ENCODE data around the gene EXOC5.
"Not testable (repeated sequence)": the region's sequence is repeated elsewhere in the genome, so short reads cannot be mapped to it uniquely, and the experiment has no call there.

EXOC5 gene

DNA sequence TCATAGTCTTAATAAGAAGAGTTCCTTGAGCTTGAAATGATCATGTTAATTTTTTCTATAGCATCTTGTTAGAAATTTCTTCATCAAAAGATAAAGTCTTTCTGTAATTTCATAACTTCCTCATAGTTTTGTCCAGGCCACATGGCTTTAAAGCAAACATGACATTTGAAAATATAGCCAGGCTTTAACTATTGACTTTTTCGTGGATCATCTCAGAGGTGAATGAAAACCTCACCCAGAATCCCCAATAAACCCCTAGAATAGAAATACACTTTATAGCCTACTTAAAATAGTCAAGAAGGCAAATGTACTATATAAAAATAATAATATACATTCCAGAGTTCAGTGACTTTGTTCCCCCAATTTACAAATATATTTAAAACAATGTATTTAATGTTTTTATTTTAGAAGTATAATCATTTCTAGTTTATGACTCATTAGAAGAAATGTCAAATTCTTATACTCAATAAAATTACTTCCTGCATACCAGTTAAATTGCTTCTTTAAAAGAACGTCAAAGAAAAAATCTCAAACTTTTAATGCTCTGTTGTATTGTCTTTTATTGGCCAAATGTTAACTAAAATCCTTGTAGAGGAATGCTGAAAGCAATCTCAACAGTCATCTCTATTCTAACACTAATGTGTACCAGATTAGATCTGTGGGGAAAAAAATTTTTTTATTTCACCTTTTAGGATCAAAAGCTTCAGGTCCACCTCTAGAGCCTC lies 21.6 kb downstream of the EXOC5 start:
- no peak for DNase-seq

DNA sequence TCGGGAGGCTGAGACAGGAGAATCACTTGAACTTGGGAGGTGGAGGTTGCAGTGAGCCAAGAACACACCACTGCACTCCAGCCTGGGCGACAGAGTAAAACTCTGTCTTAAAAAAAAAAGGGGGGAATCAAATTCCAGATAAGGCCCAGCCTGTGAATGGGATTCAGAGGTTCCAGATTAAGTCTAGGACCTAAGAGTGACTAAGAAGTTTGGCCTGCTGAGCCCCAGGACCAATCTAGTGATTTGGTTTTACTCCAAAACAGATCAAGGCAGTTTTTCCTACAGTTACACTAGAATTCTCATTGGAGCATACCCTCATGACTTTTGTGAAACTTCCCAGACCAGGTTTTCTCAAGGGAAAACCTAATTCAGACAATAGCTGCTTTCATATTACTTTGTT lies 22.8 kb downstream of the EXOC5 start:
- DNase-seq: no peak

DNA sequence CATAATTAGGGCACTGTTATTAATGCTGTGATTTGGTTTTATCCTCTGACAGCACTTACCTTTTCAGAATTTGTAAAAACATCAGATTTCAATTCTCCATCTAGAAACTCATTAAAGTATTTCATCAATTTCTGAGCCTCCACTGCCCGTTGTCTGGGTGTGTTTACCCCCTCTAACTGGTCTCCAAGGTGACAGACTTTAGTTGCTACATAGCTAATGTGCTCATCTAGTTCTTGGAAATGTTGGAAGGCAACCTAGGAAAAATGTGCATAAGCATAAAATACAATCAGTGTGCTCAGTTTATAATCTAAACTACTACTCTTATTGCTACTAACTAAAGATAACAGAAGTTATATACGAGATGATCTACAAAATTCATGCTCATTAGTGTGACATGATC lies 24.6 kb downstream of the EXOC5 start:
- DNase-seq: no peak

DNA sequence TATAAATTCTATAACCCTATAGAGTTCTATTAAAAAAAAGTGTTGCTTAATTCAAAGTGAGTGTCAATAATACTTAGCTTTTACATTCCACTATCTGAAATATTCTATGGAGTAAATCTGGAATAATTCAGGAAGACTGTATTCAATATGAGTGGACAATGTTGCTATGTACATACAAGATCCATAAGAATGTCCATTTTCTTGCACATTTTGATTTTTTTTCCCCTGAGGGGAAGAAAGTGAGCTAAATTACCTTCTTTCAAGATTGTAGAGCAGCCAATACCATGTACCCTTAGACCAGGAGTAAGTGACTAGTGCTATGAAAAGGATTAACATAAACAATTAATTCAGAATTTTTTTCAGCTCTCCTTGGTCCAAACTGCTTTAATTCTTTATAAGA lies 25.4 kb downstream of the EXOC5 start:
- DNase-seq: no peak

DNA sequence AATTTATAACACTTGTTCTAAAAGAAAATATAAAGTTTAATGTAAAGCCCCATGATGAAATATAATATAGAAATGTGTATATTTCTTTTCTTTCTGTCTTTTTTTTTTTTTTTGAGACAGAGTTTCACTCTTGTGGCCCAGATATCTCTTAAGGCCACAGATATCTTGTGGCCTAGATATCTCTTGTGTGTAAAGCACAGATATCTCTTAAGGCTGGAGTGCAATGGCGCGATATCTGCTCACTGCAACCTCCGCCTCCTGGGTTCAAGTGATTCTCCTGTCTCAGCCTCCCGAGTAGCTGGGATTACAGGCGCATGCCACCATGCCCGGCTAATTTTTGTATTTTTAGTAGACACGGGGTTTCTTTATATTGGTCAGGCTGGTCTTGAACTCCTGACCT lies 28.6 kb downstream of the EXOC5 start:
- not testable (repeated sequence) for DNase-seq

DNA sequence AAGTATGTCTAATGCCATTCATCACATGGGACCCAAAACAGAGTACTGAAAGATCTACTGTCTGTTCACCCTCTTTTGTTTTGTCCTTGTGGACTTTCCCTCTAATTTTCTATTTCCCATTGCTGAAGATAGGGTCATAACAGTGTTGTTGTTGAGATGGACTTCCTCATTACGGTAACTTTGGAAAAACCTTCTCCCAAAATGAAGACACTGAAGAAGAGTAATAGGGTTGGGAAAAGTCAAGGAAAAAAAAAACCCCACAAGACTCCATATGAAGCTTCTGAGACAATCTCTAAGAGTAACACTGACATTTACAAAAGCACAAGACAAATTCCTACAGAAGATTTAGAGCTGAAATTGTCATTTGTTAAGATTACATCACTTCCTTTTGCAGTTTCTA lies 36.7 kb downstream of the EXOC5 start:
- no peak for DNase-seq

DNA sequence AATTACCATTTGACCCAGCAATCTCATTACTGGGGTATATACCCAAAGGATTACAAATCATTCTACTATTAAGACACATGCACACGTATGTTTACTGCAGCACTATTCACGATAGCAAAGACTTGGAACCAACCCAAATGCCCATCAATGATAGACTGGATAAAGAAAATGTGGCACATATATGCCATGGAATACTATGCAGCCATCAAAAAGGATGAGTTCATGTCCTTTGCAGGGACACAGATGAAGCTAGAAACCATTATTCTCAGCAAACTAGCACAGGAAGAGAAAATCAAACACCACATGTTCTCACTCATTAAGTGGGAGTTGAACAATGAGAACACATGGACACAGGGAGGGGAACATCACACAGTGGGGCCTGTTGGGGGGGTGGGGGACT lies 40.4 kb downstream of the EXOC5 start:
- not testable (repeated sequence) for DNase-seq

DNA sequence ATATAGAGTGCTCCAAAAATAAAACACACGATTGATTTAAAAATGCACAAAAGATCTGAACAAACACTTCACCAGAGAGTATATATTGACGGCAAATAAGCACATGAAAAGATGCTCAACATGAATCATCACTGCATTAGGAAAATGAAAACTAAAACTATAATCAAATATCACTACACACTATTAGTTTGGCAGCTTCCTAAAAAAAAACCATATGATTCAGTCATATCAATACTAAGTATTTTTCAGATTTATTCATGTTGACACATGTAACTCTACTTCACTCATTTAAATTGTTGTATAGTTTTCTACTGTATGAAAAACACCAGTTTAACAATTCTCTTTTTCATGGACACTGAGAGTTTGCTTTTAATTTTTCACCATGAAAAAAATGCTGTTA lies 41.6 kb downstream of the EXOC5 start:
- DNase-seq: no peak

DNA sequence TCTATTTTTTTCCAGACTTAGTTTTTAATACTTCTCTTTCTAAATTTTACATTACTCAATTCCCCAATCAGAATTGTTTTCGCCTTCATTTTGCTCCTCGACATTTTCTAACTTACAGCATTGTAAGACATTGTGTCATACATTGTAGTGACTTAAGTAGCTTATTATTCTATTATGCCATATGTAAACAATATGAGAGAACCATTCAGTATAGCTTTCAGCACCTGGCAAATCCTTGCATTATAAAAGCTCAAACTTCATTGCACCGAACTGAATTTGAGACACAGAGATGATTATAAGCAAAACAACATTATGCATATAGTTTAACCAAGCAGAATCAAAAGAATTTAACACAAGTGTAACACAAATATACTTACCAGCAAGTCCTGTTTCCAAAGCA lies 46.8 kb downstream of the EXOC5 start:
- DNase-seq: no peak

DNA sequence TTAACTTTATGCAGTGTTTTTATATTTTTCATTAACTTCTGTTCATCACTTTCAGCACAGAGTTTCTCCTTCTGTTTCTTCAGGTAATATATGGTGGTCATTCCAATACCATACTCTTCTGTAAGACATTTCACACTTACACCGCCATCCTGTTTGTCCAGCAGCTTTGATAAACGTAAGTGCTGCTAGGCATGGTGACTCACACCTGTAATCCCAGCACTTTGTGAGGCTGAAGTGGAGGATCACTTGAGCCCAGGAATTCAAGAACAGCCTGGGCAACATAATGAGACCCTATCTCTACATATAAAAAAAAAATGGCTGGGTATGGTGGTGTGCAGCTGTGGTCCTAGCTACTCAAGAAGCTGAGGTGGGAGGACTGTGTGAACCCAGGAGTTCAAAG lies 55.8 kb downstream of the EXOC5 start:
- no peak for DNase-seq

DNA sequence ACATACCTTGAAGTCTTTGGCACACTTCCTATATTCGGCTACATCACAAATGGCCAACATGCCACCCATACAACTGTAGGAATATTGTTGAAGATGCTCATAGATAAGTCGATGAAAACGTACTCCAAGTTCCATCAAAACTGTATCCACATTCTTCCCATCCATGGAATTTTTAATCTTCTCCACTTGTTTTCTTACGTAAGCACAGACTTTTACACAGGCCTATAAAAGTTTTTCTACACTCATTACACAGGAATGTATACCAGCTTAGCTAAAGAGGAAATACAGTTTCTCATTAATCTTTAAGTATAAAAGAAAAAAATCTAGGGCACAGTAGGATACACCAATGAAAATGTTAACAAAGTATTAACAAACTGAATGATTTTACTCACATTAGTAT lies 59.1 kb downstream of the EXOC5 start:
- DNase-seq: no peak

DNA sequence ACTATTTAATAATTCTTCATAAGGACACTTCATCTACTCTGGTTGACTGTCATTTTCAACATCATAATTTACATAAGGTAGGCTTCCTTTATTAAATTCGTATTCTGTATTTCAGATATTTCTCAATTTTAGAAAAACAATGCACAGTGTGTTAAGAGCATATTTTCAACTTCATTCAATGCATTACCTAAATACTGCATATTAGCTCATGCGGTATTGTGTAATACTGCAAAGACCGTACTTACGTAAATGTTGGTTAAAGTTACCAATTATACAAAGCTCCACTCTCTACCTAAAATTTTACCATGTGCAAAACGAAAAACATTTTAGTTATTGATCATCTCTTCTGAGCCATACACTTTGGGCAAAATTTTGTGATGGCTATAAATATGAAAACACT lies 62.8 kb downstream of the EXOC5 start:
- DNase-seq: no peak

DNA sequence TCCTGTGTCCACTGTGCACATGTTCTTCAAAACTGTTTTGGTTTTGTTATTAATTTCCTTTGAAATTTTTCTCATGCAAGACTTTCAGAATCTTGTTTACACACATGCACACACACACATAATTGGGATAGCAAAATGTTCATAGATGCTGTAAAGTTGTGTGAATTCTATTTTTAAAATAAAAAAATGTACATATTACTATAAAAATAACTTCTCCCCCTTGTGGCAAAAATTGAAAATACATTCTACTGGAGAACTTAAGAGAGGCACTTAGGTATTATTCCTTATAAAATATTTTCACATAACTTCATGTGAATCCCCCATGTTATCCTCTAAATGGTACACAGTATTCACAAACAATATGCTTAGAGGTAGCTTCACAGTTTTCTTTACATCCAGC lies 66.0 kb downstream of the EXOC5 start:
- not testable (repeated sequence) for DNase-seq

DNA sequence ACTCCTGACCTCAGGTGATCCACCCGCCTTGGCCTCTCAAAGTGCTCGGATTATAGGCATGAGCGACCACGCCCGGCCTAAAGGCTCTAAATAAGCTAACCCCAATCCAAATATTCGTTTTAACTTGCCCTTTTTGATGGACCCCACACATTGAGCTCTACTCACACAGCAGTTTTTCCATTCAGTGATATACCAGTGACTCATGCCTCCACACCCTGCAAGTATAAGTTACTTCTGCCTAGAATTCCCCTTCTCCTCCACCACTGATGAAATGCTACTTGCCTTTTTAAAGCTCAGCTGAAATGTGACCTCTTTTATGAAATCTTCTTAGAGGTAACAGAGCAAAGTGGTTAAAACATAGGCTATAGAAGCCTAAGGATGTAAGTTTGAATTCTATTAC lies 68.8 kb downstream of the EXOC5 start:
- DNase-seq: no peak

DNA sequence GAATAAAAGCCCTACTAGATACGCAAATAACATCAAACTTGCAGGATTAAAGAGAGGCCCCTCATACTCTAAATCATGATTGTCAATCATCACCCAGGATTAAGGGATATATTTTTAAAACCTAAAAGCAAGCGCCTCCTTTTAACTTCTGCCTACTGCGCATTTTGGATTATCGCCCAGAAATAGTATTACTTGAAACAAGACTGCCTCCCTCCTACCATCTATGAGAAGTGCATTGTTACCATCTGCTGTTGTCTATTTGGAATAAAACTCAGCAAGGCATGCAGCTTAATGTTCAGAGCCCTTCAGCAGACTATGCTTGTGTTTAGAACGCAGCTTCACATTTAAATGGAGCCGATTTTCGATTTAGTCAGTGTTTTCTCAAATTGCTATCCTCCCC lies 79.6 kb downstream of the EXOC5 start:
- no peak for DNase-seq

DNA sequence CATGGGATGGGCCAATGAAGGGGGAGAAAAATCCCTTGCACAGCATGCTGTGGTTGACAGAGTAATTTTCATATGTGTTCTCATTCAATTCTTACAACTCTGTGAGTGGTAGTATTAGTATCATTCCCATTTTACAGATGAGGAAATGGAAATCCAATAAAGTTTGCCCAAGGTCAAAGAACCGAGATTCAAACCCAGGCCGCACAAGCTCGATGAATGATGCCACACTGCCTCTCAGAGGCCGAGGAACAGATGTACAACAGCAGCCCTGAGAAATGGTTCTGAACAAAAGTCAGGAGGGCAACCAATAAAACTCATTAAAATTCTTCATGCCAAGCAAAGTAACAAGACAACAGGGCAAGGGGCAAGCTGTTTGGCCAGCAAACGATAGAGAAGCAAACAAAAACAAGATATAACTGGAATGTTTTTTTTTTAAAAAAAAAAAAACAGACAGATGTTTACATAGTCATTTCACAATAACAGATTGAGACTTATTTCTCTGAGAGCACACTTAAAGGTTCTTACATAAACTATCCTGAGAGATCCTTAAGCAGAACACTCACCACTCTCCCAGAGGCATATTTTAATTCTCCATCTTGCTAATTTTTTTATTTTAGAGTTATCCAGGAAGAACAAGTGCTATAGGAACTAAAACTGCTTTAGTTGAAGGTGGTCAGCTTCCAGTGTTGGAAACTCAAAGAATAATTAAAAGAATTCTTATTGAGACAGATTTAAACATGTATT lies 85.8 kb downstream of the EXOC5 start:
- DNase-seq: no peak

DNA sequence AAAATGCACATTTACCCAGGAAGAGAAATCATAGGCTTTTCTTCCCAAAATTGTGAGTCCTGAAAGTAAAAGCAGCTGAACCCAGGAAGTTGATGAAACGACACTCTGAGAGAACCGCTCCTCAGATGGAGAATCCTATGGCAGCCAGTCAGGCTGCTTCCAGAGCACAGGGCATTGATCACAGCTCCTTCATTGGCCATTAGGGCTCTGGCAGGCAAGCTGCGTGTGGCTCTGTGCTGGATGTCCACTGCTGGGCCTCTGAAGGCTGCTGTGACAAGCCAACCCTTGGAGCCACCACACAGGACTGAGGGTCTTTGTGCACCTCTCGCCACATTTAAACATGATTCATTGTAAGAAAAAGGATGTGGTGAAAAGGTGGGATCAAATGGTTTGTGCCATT lies 89.4 kb downstream of the EXOC5 start:
- DNase-seq: no peak

DNA sequence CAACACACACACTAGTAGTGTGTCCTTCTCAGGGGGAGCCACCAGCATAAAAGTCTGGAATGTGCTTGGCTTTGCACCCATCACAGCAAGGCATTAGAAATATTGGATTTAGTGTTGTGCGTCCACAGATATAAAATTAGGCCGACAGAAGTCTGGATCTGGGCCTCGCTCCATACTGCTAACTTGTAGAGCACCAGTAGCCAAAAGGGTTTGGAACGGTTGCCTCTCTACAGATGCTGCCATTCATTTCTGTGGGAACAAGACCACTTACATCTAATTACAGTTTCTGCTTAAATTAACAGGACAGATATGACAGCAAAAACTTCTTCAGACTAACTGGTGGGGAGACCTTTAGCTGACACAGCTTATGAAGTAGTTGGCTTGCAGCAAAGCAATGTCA lies 94.2 kb downstream of the EXOC5 start:
- no peak for DNase-seq

DNA sequence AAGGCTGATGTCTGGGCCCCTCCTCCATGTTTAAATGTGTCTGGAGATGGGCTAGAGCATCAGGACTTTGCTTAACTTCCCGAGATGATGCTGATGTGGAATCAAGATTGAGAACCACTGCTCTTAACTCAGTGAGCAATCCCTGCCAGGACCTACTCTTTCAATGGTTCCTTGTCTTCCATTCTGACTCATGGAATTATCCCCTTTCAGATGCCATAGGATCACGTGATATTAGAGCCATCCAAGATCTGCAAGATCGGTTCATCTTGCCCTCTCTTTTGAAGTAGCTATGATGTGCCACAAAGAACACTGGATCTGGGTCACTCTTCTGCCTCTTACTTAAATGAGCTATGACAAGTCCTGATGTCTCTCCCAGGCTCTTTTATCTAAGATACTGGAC lies 96.8 kb downstream of the EXOC5 start:
- DNase-seq: no peak

DNA sequence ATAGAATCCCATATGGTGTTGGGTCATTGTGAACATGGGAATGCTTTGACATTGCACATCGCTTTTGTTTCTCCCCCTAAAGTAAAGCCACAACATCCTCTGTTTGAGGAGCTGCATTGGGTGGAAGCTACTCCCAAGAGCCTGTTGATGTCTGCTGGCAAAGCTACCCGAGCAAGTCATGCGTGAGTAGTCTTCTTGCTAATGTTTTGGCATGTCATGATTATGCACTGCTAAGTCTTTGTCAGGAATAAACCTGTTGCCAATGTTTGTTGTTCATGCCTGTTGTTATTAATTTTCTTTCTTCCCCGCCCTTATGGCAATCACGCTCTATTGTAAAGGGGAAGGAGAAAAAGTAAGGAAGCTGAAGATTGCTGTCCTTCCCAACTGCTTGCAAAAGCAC lies 97.3 kb downstream of the EXOC5 start:
- no peak for DNase-seq

DNA sequence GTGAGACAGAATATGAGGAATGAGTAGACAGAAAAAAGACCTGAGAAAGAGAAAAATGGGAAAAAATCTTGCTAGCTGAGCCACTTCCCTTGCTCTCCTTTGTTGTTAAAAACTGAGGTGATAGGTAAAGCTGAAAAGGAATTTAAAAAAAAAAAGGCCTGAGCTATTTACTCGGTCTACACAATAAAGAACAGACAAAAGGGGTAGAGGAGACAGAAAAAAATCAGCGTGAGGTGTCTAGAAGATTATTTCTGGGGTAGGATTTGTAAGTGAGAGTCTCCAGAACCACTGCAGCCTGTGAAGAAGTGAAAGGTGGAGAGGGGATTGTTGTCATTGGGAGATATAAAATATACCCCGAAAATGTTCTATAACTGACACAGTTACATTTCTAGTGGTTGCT lies 98.8 kb downstream of the EXOC5 start:
- no peak for DNase-seq

DNA sequence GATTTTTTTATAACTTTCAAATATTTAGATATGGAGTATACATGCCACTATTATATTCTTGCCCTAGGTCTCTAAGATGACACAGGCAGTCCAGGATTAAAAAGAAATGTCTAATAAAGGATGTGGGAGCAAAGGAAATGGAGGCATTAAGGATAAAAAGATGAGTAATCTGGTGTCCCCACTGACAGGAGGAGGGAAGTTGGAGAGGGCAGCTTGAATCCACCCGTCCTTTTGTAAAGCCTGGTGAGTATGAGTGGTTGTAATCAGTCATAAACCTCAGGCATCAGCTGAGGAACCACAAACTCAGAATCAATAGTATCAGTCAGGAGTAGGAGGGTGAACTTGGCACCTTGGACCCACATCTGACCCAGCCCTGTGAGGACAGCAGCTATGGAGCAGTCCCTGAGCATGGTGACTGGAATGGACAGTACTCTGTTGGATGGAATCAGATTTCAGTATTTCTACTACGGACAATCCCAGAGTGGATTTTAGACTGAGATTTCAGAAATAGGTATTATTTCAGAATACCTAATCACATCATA lies 100.5 kb downstream of the EXOC5 start:
- no peak for DNase-seq

DNA sequence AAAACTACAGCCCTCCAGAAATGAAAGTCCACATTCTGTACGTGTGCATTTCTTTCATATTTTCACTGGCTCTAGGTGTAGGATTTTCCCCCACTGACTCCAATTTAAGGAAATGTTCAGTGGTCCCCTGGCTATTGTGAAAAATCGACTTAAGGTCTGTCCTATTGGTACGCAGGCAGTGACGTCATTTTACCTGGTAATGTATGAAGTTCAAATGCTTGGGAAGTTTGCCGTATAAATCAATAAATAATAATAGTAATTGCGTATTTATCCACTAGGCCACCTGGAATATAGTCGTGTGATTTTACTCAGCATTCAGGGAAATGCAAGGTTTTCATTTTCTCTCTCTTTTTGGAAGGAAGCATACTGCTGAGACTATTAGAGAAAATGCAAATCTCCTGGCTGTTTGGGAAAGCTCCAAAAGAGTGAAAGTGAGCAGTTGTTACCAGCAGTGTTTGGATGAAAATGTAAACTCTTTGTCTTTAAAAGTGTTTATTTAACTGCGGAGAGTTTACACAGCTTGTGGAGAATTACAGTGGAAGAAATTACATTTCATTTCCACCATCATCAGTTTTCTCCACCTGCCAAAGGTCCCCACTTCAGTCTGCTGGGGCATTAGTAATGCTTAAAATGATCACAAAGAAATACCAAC lies 107.0 kb downstream of the EXOC5 start:
- DNase-seq: no peak

DNA sequence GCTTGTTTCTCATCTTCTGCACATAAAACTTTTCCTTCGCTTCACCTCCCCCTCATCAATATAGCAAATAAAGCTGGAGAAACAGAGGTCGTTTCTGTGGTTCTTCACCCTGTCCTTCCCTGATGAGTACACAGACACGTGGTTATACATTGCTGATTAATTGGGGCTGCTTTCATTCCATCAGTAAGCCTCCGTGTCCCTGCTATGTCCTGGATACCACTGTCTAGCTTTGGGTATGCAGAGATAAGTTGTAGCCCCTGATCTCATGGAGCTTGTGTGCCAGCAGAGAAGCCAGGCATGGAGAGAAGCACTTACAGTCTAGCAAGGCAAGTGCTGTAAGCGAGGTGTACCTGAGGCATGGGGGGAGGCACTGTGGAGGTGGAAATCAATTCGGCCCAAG lies 108.4 kb downstream of the EXOC5 start:
- no peak for DNase-seq

Measured in NCI-H1436 treated with DMSO at 0.1 percent for 48 hours (cell line).